Astrocyte of the cerebellum (primary cell): Measurements from ENCODE around the gene HSD17B3.

ENCODE experiments used
- DNase-seq: peaks from one replicate; pipeline ENCODE4 v3.0.0-alpha.2; 2011; ENCODE audit warnings: low read depth
- H3K4me3 ChIP-seq: 2 replicates; pipeline ENCODE4 v1.5.1; 2011; ENCODE audit warnings: mild to moderate bottlenecking, low read depth, low read length, moderate library complexity
- CTCF ChIP-seq: IDR thresholded peaks from 2 replicates; pipeline ENCODE4 v1.5.1; 2012; ENCODE audit warnings: low read length, low read depth, moderate library complexity, mild to moderate bottlenecking; ENCODE audit errors: missing control alignments
- in situ Hi-C: cut with HindIII; loops from 2 replicates; pipeline ENCODE4 v1.10.0; 2017; ENCODE audit warnings: low sequenced_read_pairs

The HSD17B3 gene

DNA sequence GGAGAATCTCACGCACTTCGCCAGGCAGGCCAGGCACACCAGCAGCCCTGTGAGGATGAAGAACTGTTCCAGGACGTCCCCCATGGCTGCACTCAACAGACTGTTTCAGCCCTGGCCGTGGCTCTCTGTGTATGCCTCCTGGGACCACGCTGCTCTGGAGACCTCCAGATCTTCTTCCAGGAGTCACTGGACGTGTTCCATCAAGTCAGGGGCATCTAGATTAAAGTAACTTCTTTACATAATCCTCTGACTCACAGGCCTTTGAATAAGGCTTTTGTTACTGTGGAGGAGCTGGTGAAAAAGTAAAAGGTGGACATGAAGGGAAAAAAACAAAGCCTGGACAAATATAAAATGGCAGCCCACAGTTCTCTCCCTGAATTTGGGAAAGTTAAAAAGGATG, at the start of gene HSD17B3:
Gene HSD17B3 (minus strand): TSS at position 156 of the 400 bp plus-strand sequence. CDS start 72 bp downstream, at position 84.
- TF ChIP-seq CTCF, result no peak
- no peak for DNase-seq
- in situ Hi-C loops, result no loop called here
- no peak within 1 kb of the TSS for H3K4me3 ChIP-seq

DNA sequence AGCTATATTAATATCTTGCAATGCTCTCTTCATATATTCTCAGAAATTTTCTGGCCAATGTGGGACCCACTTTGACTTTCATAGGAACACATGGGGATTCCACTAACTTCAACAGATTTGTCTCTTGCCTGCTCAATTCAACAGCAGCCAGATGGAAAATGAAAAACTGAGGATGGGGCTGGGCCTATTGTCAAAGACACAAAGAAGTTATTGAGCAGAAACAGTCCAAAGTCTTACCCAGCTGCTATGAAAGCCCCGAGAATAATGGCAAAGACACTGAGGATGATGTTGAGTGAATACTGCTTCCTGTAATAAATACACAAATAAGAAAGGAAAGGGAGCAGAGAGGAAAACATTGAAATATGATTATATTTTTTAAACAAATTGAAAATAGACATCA, 48.9 kb upstream of the HSD17B3 start:
- DNase-seq, result no peak
- no peak overlapping the region for H3K4me3 ChIP-seq
- in situ Hi-C loops, result no loop called here
- TF ChIP-seq CTCF, result no peak

DNA sequence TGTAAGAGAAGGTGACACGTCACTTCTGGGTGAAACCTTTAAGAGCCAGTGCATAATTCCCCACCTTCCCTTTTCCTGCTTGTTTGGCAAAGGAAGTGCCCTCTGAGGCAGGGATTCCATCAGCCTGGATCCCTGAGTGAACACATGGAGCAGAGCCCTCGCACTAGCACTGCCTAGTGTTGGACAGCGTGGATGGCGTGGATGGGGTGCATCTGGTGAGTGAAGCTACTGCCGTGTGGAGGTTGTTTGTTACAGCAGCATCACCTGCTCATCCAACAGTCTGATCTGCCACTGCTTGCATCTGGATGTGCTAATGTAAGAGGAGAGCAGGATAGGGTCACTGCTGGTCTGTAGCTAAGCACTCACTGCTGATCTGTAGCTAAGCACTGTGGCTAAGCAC, 46.3 kb upstream of the HSD17B3 start:
- no peak overlapping the region for H3K4me3 ChIP-seq
- in situ Hi-C loops, result no loop called here
- no peak for DNase-seq
- no peak for TF ChIP-seq CTCF

DNA sequence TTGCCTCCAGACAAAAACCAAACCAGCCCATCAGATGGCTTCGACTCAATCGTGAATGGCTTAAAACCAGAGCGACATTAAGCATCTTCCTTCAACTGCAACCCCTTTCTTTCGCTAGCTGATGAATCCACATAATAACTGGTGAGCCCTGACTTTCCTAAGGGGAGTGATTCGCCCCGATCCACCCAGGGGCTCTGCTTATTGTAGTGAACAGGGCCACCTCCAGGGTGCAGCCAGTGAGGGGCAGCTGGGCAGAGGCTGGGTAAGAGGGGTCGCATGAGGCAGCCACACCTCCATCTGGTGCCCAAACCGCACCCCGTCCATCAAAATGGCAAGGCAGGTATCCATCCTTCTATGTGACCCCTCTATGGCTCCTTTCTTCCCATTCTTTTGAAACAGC, 43.6 kb upstream of the HSD17B3 start:
- no peak overlapping the region for H3K4me3 ChIP-seq
- no peak for TF ChIP-seq CTCF
- no peak for DNase-seq
- in situ Hi-C loops, result no loop called here

DNA sequence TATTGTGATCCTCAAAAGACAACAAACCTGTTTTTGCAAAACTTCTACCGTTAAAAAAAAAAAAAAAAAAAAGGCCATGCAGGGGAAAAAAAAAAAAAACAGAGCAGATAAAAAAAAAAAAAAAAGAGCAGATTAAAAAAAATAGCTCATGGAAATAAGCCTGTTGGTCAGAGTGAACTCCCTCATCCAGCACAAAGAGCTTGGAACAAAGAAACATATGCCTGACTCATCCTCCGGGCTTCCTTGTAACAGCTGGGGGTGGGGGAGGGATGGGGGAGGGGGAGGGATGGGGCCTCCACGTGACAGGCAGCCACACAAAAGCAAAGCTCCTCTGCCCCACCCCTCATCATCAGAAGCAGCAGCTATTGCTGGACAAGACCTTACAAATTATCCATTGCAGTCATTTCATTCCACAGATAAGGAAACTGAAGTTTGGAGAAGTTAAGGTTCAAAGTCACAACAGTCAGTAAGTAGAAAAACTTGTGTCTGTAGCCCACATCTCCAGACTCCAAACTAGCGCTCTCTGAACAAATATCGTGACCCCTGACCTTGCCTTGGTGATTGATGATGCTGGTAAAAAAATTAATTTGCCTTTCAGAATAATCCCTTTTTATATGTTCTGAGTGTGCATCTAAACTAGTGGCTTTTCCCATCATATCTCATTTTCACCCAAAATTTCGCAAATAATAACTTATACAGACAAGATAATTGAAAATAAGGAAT, 42.6 kb upstream of the HSD17B3 start:
- H3K4me3 ChIP-seq, result no peak overlapping the region
- no peak for TF ChIP-seq CTCF
- peak; percentile 96 for DNase-seq
- in situ Hi-C loops, result no loop called here

DNA sequence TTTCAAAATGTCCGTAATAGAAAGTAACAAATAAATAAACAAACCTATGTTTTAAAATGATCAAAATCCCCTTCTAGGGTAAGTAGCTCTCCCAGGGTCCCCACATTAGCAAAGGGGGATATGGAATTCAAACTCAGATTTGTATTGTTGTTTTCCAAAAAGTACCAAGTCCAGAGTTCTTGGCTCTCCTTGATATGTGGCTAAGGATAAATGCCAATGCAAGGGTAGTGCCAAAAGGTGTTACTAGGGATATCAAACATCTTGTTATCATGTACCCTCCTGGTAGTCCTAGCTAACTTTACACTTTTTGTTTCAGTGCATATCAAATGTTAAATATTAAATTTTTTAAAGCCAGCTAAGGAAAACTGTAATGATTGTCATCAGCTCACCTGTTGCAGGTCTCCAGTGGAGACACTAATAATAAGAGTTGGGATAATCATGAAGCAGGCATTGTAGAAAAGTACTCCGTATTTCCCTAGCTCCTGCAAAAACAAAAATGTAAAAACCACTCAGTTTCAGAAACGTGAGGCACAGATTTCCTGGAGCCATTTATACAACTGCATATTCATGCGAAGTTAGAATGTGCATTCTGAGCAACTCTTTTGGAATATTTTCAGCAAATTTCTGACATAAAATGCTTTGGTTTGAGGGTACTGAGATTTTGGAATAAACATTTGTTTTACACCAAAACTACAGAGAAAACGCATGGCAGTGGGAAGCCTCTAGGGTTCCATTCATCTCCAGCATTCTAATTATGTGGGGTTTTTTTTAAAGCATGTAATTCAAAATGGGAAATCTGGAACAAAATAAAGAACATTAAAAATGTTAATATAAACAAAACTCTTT, 41.8 kb upstream of the HSD17B3 start:
- in situ Hi-C loops, result no loop called here
- no peak overlapping the region for H3K4me3 ChIP-seq
- no peak for DNase-seq
- no peak for TF ChIP-seq CTCF
